Left cardiac atrium (tissue), 4 donors: Measurements from ENCODE around the gene PDZD2. TPM values are rescaled to one million over a fixed set of nuclear protein-coding genes. Genes with fewer than 3 reads are reported as not detected.
"Not testable (repeated sequence)": the region's sequence is repeated elsewhere in the genome, so short reads cannot be mapped to it uniquely, and the experiment has no call there.

Experiments
- ATAC-seq, 2 donors: fragments of 200-7000 bp; cut with Tn5 transposase; one replicate each; pipeline ENCODE4 v1.9.1; 2020; ENCODE audit warnings: mild to moderate bottlenecking in 2 of 2, moderate library complexity in 2 of 2
- DNase-seq: peaks from one replicate; pipeline ENCODE4 v3.0.0-alpha.2; 2020
- intact Hi-C, 2 donors: fragments of 100-400 bp; cut with DNase I; formaldehyde crosslinking; loops; one replicate each; pipeline versions ENCODE4 v1.14.1 to v1.15.1; 2022 to 2023
- total RNA-seq, 2 donors: library from RNA; stranded (reverse); fragmentation: NEBNext Ultra II Directional; extraction: Animal tissue kit (Norgen Biotek cat#: 25700); gene quantifications; one replicate each; pipeline ENCODE4 v1.2.1, GENCODE V29; 2021
- donor health status: DM: no; HTN: yes; CAD: no.
- donor health status: DM: no; HTN: yes; CAD: no; lungs with severe emphysema.
- donor health status: DM: yes; HTN: yes; CAD: no.
- donor health status: Dilated cardiomyopathy.

PDZD2 gene
- total RNA-seq, 2 donors from 2014 or later, result 66.2 to 77.3 TPM

DNA sequence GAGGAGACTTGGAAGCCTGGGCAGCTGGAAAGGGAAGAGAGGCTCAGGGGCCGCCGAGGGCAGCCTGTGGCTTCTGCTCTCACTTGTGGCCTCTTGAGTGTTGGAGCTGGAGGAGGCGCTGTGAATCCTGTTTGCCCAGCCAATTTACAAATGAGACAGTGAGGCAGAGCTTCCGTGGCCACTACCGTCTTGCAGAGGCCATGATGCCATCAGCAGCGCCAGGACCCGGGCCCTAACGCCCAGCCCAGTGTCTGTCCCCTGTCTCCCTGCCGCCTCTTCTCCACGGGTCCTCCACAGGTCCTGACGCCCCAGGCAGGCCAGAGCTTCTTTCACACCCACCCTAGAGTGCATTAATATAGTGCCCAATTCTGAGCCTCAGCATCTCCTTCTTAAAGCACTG, 362.4 kb downstream of the PDZD2 start:
- DNase-seq (no peak), ATAC-seq (no peak)
- intact Hi-C loops, result no loop called here

DNA sequence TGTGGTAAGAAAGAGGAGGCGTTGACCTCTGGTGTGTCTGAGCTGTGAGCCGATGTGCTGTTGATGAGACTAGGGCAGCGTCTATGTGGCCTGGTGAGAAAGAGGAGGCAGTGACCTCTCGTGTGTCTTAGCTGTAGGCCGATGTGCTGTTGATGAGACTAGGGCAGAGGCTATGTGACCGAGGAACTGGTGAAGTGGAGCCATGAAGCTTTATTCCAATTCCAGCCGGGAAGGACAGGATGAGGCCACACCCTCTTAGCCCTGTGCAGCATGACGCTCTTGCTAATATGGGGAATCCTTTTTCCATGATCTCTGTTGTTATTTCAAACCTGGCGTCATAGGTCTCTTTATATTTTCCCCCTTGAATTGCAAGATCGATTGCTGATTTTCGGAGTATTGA, 362.8 kb downstream of the PDZD2 start:
- ATAC-seq, result peak; percentile 42 to 63
- intact Hi-C loops, result no loop called here
- no peak for DNase-seq

DNA sequence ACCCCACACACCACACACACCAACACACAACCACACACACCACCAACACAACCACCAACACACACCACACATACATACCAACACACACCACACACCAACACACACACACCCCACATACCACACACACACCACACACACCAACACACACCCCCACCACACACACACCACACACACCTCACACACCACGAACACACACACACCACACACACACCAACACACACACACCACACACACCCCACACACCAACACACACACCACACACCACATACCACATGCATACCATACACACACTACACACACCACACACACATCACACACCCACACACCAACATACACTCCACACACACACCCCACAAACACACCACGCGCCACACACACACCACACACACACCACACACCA, 363.8 kb downstream of the PDZD2 start:
- ATAC-seq (no peak), DNase-seq (no peak)
- intact Hi-C loops, result no loop called here

DNA sequence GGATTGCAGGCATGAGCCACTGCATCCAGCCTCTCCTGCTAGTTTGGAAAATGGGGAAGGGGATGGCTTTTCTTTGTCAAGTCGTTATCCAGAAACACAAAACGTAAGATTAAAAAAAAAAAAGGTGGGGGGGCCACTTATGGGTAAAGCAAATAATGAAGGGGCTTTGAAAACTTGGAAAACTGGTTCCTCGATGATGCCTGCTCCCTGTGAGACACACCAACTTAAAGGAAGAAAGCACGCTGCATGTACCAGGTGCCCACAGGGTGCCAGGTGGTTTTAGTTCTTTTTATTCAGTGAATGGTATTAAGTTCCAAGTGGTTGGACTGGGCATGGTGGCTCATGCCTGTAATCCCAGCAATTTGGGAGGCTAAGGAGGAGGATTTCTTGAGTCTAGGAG, 365.1 kb downstream of the PDZD2 start:
- DNase-seq, result no peak
- ATAC-seq, result no peak
- intact Hi-C loops, result no loop called here

DNA sequence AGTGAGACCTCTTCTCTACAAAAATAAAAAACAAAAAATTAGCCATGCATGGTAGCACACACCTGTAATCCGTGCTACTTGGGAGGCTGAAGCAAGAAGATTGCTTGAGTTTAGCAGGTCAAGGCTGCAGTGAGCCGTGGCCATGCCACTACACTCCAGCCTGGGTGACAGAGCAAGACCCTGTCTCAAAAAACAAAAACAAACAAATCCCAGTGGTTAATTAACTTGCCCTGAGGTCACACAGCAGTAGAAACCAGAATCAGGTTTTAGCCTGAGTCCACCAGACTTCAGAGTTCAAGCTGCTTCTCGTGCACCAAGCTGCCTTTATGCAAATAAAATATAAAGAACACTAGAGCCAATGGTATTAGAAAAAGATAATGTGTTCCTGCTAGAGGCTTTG, 365.5 kb downstream of the PDZD2 start:
- ATAC-seq (no peak), DNase-seq (no peak)
- intact Hi-C loops, result no loop called here

DNA sequence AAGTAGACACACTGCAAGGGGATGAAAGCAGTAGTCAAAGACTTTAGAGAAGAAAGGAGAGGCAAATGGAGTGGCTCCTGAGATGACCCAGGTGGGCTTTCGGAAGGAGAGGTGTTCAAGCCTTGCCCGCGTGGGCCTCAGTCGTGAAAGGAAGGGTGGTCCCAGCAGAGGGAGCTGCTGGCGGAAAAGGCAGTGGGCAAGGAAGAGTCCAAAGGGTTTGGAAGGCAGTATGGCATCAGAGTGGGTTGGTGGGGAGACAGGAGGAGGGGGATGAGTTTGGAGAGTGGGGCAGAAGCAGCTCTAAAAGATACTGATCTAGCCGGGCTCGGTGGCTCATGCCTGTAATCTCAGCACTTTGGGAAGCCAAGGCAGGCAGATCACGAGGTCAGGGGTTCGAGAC, 369.8 kb downstream of the PDZD2 start:
- intact Hi-C loops, result no loop called here
- no peak for ATAC-seq
- DNase-seq, result no peak

DNA sequence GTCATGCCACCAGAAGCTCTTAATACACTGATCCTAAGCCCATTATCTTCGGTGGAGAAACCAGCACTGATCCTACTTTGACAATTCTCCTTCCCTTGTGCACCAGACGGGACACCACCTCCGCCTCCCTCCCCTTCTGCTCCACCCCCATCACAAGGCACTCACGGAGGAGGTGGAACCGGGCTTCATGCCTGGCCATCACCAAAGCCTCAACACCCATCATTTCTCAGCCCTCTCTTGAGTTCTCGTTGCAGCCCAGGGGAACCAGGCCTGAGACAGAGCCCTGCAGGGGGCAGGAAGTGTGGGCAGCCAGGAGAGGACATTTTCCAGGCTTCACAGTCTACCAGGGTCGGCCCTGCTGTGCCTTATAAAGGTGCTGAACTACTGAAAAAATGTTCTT, 374.7 kb downstream of the PDZD2 start:
- ATAC-seq (peak; percentile 10 to 13), DNase-seq (no peak)
- intact Hi-C loops, result no loop called here

DNA sequence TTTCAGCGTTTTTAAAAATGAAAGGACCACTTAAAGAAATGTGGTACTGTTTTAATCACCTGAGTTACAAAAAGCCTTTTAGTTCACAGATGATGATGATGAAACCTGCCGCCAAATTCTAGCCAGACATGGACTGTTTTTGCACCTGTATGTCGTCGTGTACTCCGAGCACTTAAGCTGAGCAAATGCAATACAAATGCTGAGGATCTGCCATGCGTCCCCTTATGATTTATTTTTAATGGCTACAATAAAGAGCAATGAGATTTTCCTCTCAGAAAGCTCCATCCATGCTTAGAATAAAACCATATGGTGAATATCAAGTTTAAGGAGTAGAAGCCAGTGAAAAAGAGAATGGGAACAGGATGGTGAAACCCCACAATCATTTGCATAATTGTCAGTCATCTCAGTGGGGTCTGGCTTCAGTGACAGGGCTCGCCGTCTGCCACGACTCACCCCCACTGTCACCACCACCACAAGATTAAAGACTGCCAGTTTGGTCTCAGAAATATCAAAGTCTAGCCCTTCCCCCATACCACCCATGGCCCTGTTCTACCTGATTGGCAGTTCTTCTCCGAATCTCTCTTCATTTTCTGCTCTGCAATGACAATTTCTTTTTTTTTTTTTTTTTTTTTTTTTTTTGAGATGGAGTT, 375.3 kb downstream of the PDZD2 start:
- intact Hi-C loops, result no loop called here
- ATAC-seq, result no peak
- DNase-seq, result no peak

DNA sequence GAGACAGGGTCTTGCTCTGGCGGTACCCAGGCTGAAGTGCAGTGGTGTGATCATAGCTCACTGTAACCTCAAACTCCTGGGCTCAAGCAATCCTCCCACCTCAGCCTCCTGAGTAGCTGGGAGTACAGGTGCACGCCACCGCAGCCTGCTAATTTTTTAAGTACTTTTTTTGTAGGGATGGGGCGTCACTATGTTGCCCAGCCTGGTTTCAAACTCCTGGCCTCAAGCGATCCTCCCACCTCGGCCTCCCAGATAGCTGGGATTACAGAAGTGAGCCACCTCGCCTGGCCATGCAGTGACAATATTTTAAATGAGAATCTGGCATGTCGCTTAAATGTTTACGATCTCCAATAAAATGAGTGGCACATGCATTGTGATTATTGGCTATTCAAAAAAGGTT, 376.3 kb downstream of the PDZD2 start:
- intact Hi-C loops, DNase-seq, ATAC-seq: not testable (repeated sequence)

DNA sequence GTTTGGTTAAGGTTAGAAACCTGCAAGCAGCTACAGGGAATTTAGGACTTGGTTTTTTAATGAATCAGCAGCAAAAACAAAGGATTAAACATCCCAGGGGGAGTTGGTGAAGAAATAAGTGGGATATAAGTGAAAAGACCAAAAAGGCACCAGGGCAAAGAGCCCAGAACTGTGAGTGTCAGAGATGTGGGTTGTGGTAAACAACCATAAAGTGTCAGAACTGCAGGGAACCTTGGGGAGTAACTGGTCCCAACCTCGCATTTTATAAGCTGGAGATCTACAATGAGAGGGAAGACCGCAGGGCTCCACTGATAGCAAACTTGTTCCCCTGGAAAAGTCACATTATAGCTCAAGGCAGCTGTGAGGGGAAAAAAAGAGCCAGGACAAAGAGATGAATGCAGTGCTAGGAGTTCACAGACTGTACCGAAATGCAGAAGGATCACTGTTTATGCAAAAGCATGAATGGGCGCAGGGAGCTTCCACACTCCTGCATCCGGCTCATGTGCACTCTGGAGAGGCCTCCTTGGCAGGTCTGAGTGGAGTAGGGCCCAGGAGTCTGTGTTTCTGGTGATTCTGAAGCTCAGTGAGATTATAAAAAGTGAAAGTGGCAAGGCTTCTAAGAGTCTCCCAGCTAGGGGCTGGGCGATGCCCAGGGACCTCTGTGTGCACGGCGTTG, 378.9 kb downstream of the PDZD2 start:
- ATAC-seq (peak; percentile 55), DNase-seq (no peak)
- intact Hi-C loops, result no loop called here

DNA sequence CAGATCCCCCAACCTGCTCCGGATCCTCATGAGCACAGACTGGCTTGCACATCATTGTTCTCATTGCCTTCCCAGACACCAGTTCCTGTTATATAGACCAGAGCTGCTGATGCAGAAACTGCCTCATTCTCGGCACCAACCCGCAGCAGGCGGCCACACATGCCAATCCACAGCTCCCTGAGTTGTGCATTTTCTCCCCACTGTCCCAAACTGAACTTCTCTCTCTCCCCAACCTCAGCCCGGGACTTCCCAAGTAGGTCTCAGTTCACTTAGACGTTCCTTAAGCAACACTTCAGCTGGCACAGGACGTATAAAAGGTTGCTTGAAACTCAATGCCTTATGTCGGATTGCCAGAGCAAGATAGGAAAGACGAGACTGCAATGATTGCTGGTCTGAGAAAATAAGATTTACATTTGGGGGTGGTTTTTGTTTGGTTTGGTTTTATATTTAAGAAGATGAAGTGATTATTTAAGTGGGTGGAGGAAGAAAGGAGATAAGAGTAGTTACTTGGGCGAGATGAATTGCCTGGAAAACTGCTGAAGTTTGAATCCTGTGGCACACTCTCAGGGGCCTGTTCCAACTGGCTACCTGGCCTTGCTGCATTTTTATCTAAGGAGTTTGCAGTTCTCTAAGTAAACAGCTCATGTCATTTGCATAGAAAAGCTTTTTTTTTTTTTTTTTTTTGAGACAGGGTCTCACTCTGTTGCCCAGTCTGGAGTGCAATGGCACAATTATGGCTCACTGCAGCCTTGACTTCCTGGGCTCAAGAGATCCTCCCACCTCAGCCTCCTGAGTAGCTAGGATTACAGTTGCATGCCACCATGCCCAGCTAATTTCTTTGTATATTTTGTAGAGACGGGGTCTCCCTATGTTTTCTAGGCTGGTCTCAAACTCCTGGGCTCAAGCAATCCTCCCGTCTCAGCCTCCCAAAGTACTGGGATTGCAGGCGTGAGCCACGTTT, 379.8 kb downstream of the PDZD2 start:
- intact Hi-C loops, result no loop called here
- DNase-seq (no peak), ATAC-seq (peak; percentile 42 to 64)

DNA sequence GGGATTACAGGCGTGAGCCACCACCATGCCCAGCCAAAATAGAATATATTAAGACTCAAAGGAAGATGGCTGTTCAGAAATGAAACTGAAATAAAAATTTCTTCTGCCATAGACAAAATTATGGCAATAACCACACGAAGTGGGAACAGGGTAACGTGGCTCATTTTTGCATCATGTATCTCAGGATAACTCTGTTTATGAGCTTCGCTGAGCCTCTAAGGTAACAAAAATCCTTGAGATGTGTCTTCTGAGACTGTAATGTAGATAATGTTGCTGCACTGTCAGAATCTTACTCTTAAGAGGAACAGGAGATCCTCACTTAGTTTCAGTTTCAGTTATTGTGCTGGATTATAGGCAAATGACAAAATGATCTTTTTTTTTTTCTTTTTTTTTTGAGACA, 381.3 kb downstream of the PDZD2 start:
- DNase-seq, result no peak
- no peak for ATAC-seq
- intact Hi-C loops, result no loop called here

DNA sequence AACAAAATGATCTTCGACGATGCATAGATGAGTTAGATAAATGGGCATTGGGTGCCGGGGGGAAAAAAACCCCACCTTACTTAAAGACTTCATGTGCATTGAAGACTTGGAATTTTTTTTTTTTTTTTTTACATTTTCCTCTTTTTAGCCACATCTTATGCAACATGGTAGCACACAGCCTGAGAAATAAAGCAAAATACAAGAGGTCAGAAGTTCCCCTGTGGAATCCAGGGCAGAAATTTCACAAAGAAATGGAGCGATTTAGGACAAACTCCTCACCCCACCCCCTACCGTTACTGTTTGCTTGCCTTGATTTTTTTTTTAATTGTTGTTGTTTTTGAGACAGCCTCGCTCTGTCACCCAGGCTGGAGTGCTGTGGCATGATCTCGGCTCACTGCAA, 382.0 kb downstream of the PDZD2 start:
- ATAC-seq (no peak), DNase-seq (no peak)
- intact Hi-C loops, result no loop called here

DNA sequence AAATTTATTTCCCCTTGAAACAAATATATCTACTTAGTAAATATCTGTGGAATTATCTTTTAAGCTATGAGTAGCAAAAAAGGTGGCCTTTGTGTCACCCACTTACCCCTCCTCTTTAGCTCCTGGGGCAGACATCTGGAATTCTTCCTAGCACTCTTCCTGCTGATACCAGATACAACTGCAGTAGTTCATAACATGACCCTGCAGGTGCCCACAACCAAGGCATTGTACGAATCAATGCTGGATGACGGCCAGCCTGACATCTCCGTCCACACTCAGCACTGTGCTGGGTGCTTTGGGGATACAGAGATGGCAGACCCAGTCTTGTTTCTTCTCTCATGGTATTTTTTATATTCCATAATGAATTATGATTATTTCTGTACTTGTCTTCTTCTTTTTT, 382.8 kb downstream of the PDZD2 start:
- intact Hi-C loops, result no loop called here
- no peak for DNase-seq
- no peak for ATAC-seq

DNA sequence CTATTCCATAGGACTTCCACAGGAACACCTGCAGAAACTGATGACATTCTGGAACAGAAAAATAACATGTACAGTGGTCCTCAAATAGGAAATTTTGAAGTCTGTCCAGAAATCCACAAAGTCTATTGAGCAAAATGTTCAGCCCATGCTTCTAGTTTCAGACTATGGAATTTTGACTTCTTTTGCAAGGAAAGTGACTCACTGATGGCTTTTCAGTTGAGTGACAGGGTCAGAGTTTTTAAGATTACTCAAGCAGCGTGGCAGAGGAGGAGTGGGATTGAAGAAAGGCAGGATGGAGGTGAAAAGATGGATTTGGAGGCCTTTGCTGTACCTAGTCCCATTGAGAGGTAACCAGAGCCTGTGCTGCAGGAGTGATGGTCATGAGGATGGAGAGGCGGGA, 383.7 kb downstream of the PDZD2 start:
- DNase-seq, result no peak
- intact Hi-C loops, result no loop called here
- no peak for ATAC-seq

DNA sequence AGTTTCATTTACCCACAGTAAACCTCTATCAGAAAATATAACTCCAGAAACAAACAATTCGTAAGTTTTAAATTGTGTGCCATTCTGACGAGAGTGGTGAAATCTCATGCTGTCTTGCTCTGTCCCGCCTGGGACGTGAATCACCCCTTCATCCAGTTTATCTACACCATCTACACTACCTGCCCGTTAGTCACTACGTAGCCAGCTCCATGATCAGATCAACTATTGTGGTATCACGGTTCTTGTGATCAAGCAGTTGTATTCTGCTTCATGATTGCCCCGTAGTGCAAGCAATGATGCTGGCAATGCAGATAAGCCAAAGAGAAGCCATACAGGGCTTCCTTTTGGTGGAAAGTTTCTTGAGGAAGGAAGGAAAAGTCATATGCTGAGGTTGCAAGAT, 384.9 kb downstream of the PDZD2 start:
- DNase-seq (no peak), ATAC-seq (no peak)
- intact Hi-C loops, result no loop called here

DNA sequence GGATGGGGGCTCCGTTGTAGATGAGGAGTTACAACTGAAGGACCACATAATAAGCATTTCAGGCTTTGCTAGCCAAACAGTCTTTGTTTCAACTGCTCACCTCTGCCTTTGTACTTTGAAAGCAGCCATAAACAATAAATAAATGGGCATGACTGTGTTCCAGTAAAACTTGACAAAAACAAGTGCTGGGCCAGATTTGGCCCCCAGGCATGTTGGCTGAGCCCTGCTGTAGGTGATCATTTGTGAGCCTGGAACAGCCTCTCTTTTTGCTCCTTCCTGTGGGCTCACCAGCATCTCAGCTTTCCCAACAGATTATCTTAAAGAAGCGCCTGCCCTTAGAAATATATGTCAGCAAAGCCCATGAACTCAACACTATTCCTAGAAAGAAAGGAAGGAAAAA, 385.8 kb downstream of the PDZD2 start:
- ATAC-seq (no peak), DNase-seq (no peak)
- intact Hi-C loops, result no loop called here

DNA sequence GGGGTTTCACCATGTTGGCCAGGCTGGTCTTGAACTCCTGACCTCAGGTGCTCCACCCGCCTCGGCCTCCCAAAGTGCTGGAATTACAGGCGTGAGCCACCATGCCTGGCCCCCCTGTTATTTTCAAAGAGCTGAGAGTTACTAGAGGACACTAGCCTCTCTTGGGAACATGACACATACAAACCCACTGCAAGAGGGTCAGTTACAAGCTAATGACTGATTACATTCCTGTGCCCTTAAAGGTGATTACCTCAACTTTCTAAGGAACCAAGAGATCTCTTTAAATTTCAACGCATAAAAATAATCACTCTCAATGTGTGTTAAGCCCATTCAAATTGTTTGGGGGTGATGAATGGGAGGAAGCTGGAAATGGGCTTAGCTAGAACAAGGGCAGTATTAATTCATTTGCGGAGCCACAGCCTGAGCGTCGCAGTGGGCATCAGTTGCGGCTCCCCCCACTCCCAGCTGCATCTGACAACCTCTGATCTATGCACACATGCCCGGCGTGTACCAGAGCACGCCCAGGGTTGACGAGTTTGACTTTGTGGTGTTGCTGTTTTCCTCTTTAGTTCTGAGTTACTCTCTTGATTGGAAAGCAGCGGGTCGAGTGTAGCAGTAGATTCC, 388.3 kb downstream of the PDZD2 start:
- DNase-seq (no peak), ATAC-seq (peak; percentile 2 to 10)
- intact Hi-C loops, result no loop called here

DNA sequence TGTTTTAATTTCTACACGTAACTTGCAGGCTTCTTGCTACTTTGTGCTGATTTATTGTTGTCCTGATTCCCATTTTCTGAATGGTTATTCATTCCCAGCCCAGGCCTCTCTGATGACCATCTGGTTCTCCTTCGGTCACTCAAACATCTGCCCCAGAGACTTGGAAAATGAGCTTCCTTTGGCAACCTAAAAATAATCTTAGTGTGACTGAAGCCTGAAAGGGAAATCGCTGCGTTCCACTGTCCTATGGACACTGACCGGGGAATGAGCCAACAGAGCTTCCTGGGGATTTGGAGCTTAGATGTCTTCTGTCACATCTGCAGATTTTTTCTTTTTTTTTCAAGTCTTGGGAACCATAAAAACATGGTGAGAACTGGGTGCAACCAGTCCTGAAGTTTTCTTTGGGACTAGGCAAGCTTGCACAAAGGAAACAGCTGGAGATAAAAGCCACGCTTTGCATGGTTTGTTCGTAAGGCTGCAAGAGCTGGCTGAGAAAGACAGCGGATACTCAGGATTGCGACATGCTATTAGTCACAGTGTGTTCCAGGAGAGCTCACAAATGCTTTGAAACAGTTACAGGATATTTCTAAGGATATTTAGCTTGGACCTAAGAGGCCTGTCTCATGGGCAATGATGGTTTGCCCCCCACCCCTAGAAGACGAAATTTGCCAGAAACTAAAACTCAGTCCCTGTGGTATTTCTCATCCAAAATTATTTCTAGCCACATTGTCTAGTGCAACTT, 389.0 kb downstream of the PDZD2 start:
- intact Hi-C loops, result no loop called here
- ATAC-seq (peak; percentile 92 to 94), DNase-seq (peak; percentile 71)
